Neural cell (in vitro differentiated cells): ENCODE data around the gene PARVB. TPM values are rescaled to one million over a fixed set of nuclear protein-coding genes. Genes with fewer than 3 reads are reported as not detected.

Experiments used
- H2AFZ ChIP-seq: fragments of 200-600, 300-800 bp; sonication (generic), shearing (Covaris generic); 2 replicates; pipeline ENCODE4 v1.6.0; 2014; ENCODE audit warnings: low read depth, mild to moderate bottlenecking, antibody characterized with exemption, low read length, moderate library complexity
- H3F3A ChIP-seq: fragments of 200-600 bp; shearing (Covaris generic); 2 replicates; pipeline ENCODE4 v1.6.1; 2016; ENCODE audit warnings: mild to moderate bottlenecking, moderate library complexity, mixed read lengths, antibody characterized with exemption, low read length; ENCODE audit not compliant: insufficient read depth, poor library complexity, severe bottlenecking
- H3K27ac ChIP-seq: fragments of 200-600, 300-800 bp; sonication (generic), shearing (Covaris generic); 2 replicates; pipeline ENCODE4 v1.5.1; 2014; ENCODE audit warnings: mild to moderate bottlenecking, low read length, moderate library complexity
- H3K27me3 ChIP-seq: fragments of 300-800, 200-600 bp; sonication (generic), shearing (Covaris generic); 2 replicates; pipeline ENCODE4 v1.6.0; 2014; ENCODE audit warnings: mild to moderate bottlenecking, low read depth, low read length, moderate library complexity; ENCODE audit not compliant: insufficient read depth
- H3K36me3 ChIP-seq: fragments of 300-800, 200-600 bp; sonication (generic), shearing (Covaris generic); 2 replicates; pipeline ENCODE4 v1.5.1; 2014; ENCODE audit warnings: mild to moderate bottlenecking, antibody characterized with exemption, low read length, moderate library complexity; ENCODE audit not compliant: insufficient read depth
- H3K4me2 ChIP-seq: fragments of 300-800, 200-600 bp; sonication (generic), shearing (Covaris generic); 2 replicates; pipeline ENCODE4 v1.6.0; 2014; ENCODE audit warnings: mild to moderate bottlenecking, low read length
- H3K4me3 ChIP-seq: fragments of 300-800, 200-600 bp; sonication (generic), shearing (Covaris generic); 2 replicates; pipeline ENCODE4 v1.5.1; 2014; ENCODE audit warnings: mild to moderate bottlenecking, low read length, moderate library complexity
- H3K79me2 ChIP-seq: fragments of 200-600 bp; shearing (Covaris generic); replicated peaks from 2 replicates; pipeline ENCODE4 v1.6.0; 2014; ENCODE audit warnings: mild to moderate bottlenecking, low read length, moderate library complexity; ENCODE audit not compliant: insufficient read depth
- H3K9ac ChIP-seq: fragments of 300-800, 200-600 bp; sonication (generic), shearing (Covaris generic); 2 replicates; pipeline ENCODE4 v1.6.1; 2016; ENCODE audit warnings: mild to moderate bottlenecking, low read length, mixed read lengths
- H3K9me2 ChIP-seq: fragments of 200-600 bp; shearing (Covaris generic); 2 replicates; pipeline ENCODE4 v1.6.1; 2016; ENCODE audit warnings: mild to moderate bottlenecking, low read length, mixed read lengths; ENCODE audit not compliant: insufficient read depth
- H3K9me3 ChIP-seq: fragments of 200-600, 300-800 bp; sonication (generic), shearing (Covaris generic); 2 replicates; pipeline ENCODE4 v1.6.1; 2016; ENCODE audit warnings: mild to moderate bottlenecking, mixed run types, low read length, moderate library complexity, mixed read lengths
- H4K20me1 ChIP-seq: fragments of 200-600 bp; shearing (Covaris generic); 2 replicates; pipeline ENCODE4 v1.6.1; 2016; ENCODE audit warnings: mild to moderate bottlenecking, mixed run types; ENCODE audit not compliant: insufficient read depth
- CTCF ChIP-seq: fragments of 450-650 bp; IDR thresholded peaks from 2 replicates; pipeline ENCODE4 v1.5.1; 2014; ENCODE audit warnings: antibody characterized with exemption, mild to moderate bottlenecking, moderate library complexity; ENCODE audit not compliant: poor library complexity, severe bottlenecking
- EP300 ChIP-seq: fragments of 450-650 bp; conservative IDR thresholded peaks from 2 replicates; pipeline ENCODE4 v1.6.1; 2014; ENCODE audit warnings: antibody characterized with exemption, mild to moderate bottlenecking, moderate library complexity; ENCODE audit not compliant: poor library complexity, severe bottlenecking
- EZH2 ChIP-seq: fragments of 200-600, 300-800 bp; shearing (Covaris generic), sonication (generic); IDR thresholded peaks from 2 replicates; pipeline ENCODE4 v1.6.1; 2014; ENCODE audit warnings: antibody characterized with exemption, low read length, borderline replicate concordance, mild to moderate bottlenecking; ENCODE audit not compliant: insufficient read depth, poor library complexity, severe bottlenecking
- MXI1 ChIP-seq: fragments of 450-650 bp; conservative IDR thresholded peaks from 2 replicates; pipeline ENCODE4 v1.6.1; 2014; ENCODE audit warnings: antibody characterized with exemption, mild to moderate bottlenecking; ENCODE audit not compliant: poor library complexity, severe bottlenecking
- POLR2AphosphoS5 ChIP-seq: IDR thresholded peaks from 2 replicates; pipeline ENCODE4 v1.6.1; 2012
- RAD21 ChIP-seq: fragments of 450-650 bp; conservative IDR thresholded peaks from 2 replicates; pipeline ENCODE4 v1.6.1; 2014; ENCODE audit warnings: antibody characterized with exemption, mild to moderate bottlenecking, moderate library complexity
- REST ChIP-seq: IDR thresholded peaks from 2 replicates; pipeline ENCODE4 v1.6.1; 2012; ENCODE audit warnings: borderline replicate concordance
- SMC3 ChIP-seq: fragments of 450-650 bp; conservative IDR thresholded peaks from 2 replicates; pipeline ENCODE4 v1.6.1; 2014; ENCODE audit warnings: antibody characterized with exemption, mild to moderate bottlenecking, moderate library complexity; ENCODE audit not compliant: poor library complexity
- TAF1 ChIP-seq: IDR thresholded peaks from 2 replicates; pipeline ENCODE4 v1.6.1; 2012; ENCODE audit warnings: low read depth
- polyA plus RNA-seq: library from polyadenylated mRNA; depleted of rRNA; stranded (reverse); fragments of >200 nt; gene quantifications from 2 replicates; pipeline ENCODE4 v1.2.3, GENCODE V29; 2014

Gene PARVB
- polyA plus RNA-seq, 1 donor from 2014 or later, result 1.2 TPM

DNA sequence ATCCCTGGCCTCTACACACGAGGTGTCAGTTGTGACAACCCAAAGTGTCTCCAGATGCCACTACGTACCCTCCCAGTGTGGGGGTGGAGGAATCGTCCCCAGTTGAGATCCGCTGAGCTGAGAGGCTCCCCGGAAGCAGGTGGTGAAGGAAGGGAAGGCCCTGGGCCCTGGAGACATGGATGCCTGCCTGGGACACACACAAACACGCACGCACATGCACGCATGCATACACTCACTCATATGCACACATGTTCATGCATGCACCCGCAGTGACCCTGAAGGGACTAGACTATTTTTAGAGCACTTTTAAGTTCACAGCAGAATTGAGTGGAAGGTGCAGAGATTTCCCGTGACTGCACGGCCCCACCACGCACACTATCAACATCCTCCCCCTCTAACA lies 50.9 kb downstream of the PARVB start:
- Histone ChIP-seq H3K9me2 (no peaks in the 10 kb centered on the region), H3K27me3 (no peaks in the 10 kb centered on the region), H4K20me1 (no peaks in the 10 kb centered on the region), H3K36me3 (no peaks in the 10 kb centered on the region), H3K79me2 (no peaks in the 10 kb centered on the region), H2AFZ (no peak overlapping the region), H3K27ac (no peak overlapping the region), H3F3A (no peaks in the 10 kb centered on the region), H3K4me3 (no peak overlapping the region), H3K9me3 (no peaks in the 10 kb centered on the region), H3K4me2 (no peak overlapping the region), H3K9ac (no peak overlapping the region)
- TF ChIP-seq EZH2 (no peak), REST (no peak), MXI1 (no peak)

- Histone ChIP-seq H2AFZ (no peak overlapping the region), H3K79me2 (no peaks in the 10 kb centered on the region), H3K4me3 (no peak overlapping the region), H3K9me3 (no peaks in the 10 kb centered on the region), H3K4me2 (no peak overlapping the region), H4K20me1 (no peaks in the 10 kb centered on the region), H3K9me2 (no peaks in the 10 kb centered on the region), H3K36me3 (no peaks in the 10 kb centered on the region), H3F3A (no peaks in the 10 kb centered on the region), H3K9ac (no peak overlapping the region), H3K27me3 (no peaks in the 10 kb centered on the region), H3K27ac (no peak overlapping the region)
- TF ChIP-seq RAD21 (no peak), MXI1 (no peak)
Measured at GRCh38 chr22:44075670-44076069, 51.6 kb downstream of the PARVB start.

- Histone ChIP-seq H3K27me3 (no peaks in the 10 kb centered on the region), H3K79me2 (no peaks in the 10 kb centered on the region), H3K9me3 (no peaks in the 10 kb centered on the region), H3K27ac (no peak overlapping the region), H3K4me2 (no peak overlapping the region), H2AFZ (no peak overlapping the region), H4K20me1 (no peaks in the 10 kb centered on the region), H3F3A (no peaks in the 10 kb centered on the region), H3K36me3 (no peaks in the 10 kb centered on the region), H3K9me2 (no peaks in the 10 kb centered on the region), H3K4me3 (no peak overlapping the region), H3K9ac (no peak overlapping the region)
- TF ChIP-seq POLR2AphosphoS5 (no peak), EP300 (no peak), CTCF (no peak), MXI1 (no peak), EZH2 (no peak), SMC3 (no peak), RAD21 (no peak), REST (no peak), TAF1 (no peak)
Measured at GRCh38 chr22:44076825-44077224, 52.7 kb downstream of the PARVB start.
